ENCODE measurements around the gene SPATA46. TPM values are rescaled to one million over a fixed set of nuclear protein-coding genes. Genes with fewer than 3 reads are reported as not detected.

SPATA46 gene
- total RNA-seq, 1 donor from 2014 or later = not detected

DNA sequence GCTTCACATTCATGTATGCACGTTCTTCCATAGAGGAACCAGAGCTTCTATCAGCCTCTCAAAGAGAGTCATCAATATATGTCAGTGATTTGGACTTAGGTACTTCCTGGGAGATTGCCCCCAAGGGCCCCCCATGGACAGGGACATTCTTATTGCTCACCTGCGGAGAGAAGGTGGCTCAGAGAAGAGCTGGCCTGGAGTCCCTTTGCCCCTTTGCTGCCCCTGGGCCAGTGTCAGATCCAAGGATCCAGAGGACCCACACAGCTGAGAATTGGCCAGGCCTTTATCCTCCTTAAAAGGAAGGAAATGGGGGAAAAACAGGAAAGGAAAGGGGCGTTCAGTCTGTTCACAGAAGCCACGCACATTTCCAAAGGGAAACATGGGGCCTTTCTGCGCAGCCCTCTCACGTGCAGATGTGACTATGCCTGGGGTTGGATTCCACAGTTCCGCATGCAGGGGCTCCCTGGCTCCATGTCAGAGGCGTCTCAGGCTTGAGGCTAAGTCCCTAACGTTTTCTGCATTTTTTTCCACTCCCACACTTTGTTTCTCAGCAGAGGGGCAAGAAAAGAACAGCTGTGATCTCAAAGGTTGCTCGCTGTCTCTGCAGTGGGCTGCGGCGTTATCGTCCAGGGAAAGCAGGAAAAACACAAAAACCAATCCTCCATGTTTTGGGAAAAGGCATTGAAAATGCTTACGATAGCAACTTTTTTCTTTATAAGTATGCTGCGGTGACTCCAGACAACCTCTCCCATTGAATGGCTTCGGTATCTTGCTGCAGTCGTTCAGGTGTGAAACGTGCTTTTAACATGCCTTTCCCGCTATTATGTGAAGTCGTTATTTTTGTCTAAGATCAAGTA lies 10.8 kb upstream of the SPATA46 start:
- H3K4me3 ChIP-seq (ENCODE audit: insufficient read depth, low read depth, low read length) = no peak overlapping the region
- peaks cover 6% of the 10 kb centered on the region for H3K36me3 Mint-ChIP-seq (ENCODE audit: low read depth, unreplicated experiment)
- TF ChIP-seq, protein P1, sequence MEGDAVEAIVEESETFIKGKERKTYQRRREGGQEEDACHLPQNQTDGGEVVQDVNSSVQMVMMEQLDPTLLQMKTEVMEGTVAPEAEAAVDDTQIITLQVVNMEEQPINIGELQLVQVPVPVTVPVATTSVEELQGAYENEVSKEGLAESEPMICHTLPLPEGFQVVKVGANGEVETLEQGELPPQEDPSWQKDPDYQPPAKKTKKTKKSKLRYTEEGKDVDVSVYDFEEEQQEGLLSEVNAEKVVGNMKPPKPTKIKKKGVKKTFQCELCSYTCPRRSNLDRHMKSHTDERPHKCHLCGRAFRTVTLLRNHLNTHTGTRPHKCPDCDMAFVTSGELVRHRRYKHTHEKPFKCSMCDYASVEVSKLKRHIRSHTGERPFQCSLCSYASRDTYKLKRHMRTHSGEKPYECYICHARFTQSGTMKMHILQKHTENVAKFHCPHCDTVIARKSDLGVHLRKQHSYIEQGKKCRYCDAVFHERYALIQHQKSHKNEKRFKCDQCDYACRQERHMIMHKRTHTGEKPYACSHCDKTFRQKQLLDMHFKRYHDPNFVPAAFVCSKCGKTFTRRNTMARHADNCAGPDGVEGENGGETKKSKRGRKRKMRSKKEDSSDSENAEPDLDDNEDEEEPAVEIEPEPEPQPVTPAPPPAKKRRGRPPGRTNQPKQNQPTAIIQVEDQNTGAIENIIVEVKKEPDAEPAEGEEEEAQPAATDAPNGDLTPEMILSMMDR (IDR thresholded peaks at IDR 0.05; ENCODE audit: insufficient read depth, low read depth, low read length) = no peak
- no peaks in the 10 kb centered on the region for H4K20me1 ChIP-seq (ENCODE audit: insufficient read depth, low read length)
- H3K9me3 Mint-ChIP-seq (ENCODE audit: unreplicated experiment) = peaks cover 1% of the 10 kb centered on the region
- H3K27ac ChIP-seq (ENCODE audit: low read depth, low read length) = no peak overlapping the region
- H3K4me1 Mint-ChIP-seq (ENCODE audit: low read depth, unreplicated experiment) = peaks cover 12% of the 10 kb centered on the region
- no peak overlapping the region for H2AFZ ChIP-seq (ENCODE audit: low read depth, low read length)
- no peak overlapping the region for H3K4me2 ChIP-seq (ENCODE audit: low read length)
- no peak for DNase-seq (ENCODE audit: low read depth)
- no peak overlapping the region for H3K27ac Mint-ChIP-seq (ENCODE audit: unreplicated experiment)
- H3K4me3 Mint-ChIP-seq (ENCODE audit: unreplicated experiment) = no peak overlapping the region
- peaks cover 9% of the 10 kb centered on the region for H3K27me3 Mint-ChIP-seq (ENCODE audit: low read depth, unreplicated experiment)
- peaks cover 13% of the 10 kb centered on the region for H3K4me1 ChIP-seq (ENCODE audit: insufficient read depth, low read length)
- no peak for FAIRE-seq
- H3K9ac ChIP-seq (ENCODE audit: low read length) = no peak overlapping the region
- peaks cover 4% of the 10 kb centered on the region for H3K27me3 ChIP-seq (ENCODE audit: insufficient read depth, low read length)
- no peaks in the 10 kb centered on the region for H3K36me3 ChIP-seq (ENCODE audit: insufficient read depth, low read length)
- H3K79me2 ChIP-seq (ENCODE audit: insufficient read depth, low read length) = no peaks in the 10 kb centered on the region
- H3K9me3 ChIP-seq (ENCODE audit: insufficient read depth, low read depth, low read length) = no peaks in the 10 kb centered on the region

DNA sequence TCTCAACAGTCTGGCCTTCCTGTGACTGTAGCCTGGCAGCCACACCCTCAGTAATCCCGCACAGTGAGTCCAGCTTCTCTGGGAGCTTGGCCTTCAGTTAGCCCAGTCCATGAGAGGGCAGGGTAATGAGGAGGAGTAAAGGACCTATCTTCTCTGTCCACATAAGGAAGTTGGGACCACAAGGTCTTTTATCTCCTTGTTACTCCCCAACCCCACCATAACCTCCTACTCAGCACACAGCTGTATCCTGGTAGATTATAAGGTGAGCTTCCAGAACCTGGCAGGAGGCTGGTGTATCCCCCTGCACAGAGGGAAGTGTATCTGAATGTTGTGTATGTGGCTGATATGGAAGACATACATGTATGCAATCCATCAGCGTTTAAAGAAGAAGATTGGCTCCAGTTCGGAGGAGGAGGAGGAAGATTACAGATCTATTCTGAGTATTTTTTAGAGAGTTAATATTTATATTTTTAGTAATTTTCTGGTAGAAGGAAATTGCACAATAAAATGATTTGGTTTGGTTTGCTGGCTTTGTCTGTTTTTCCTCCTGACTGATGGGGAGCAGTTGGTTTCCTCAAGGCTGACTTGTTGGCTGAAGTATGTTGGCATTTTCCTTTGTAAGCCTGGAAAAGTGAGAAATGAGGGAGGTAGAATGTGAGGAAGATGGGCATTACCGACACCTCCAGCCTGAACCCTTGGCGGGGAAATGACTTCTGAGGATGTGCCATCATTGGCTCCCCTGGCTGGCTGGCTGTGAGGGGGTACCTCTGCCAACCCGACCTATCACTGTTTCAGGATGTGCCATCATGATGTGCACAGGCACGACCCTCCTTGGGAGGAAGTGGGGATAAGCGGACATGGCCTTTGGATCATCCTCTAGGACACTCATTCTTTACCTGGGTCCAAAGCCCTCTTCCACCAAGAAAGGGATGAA lies 9.9 kb upstream of the SPATA46 start:
- Histone ChIP-seq H3K9me3 (ENCODE audit: insufficient read depth, low read depth, low read length) (no peaks in the 10 kb centered on the region), H3K4me1 (ENCODE audit: insufficient read depth, low read length) (peaks cover 13% of the 10 kb centered on the region), H4K20me1 (ENCODE audit: insufficient read depth, low read length) (no peaks in the 10 kb centered on the region), H2AFZ (ENCODE audit: low read depth, low read length) (no peak overlapping the region), H3K4me2 (ENCODE audit: low read length) (no peak overlapping the region), H3K36me3 (ENCODE audit: insufficient read depth, low read length) (no peaks in the 10 kb centered on the region), H3K27ac (ENCODE audit: low read depth, low read length) (no peak overlapping the region), H3K4me3 (ENCODE audit: insufficient read depth, low read depth, low read length) (no peak overlapping the region), H3K79me2 (ENCODE audit: insufficient read depth, low read length) (no peaks in the 10 kb centered on the region), H3K27me3 (ENCODE audit: insufficient read depth, low read length) (peaks cover 4% of the 10 kb centered on the region), H3K9ac (ENCODE audit: low read length) (no peak overlapping the region)
- no peak overlapping the region for H3K27ac Mint-ChIP-seq (ENCODE audit: unreplicated experiment)
- peaks cover 9% of the 10 kb centered on the region for H3K27me3 Mint-ChIP-seq (ENCODE audit: low read depth, unreplicated experiment)
- H3K4me3 Mint-ChIP-seq (ENCODE audit: unreplicated experiment) = peak overlapping the region; percentile 27
- DNase-seq (ENCODE audit: low read depth) (no peak), FAIRE-seq (no peak)
- TF ChIP-seq EZH2 (IDR thresholded peaks at IDR 0.05; ENCODE audit: insufficient read depth, low read length) = no peak
- TF ChIP-seq, protein P1 (IDR thresholded peaks at IDR 0.05; ENCODE audit: insufficient read depth, low read depth, low read length) = no peak
- H3K4me1 Mint-ChIP-seq (ENCODE audit: low read depth, unreplicated experiment) = peaks cover 12% of the 10 kb centered on the region
- peaks cover 1% of the 10 kb centered on the region for H3K9me3 Mint-ChIP-seq (ENCODE audit: unreplicated experiment)
- H3K36me3 Mint-ChIP-seq (ENCODE audit: low read depth, unreplicated experiment) = peaks cover 6% of the 10 kb centered on the region
